IgD-negative memory B cell (primary cell): Measurements from ENCODE around the gene C2orf80. TPM values are rescaled to one million over a fixed set of nuclear protein-coding genes. Genes with fewer than 3 reads are reported as not detected.
"Not testable (repeated sequence)": the region's sequence is repeated elsewhere in the genome, so short reads cannot be mapped to it uniquely, and the experiment has no call there.

Experiments used
- H3K27ac Mint-ChIP-seq, 3 donors: one replicate each; pipeline ENCODE4 v1.8.0; 2020 to 2022; ENCODE audit warnings: mild to moderate bottlenecking in 3 of 3, mixed read lengths in 3 of 3, moderate library complexity in 1 of 3
- H3K27me3 Mint-ChIP-seq: one replicate; pipeline ENCODE4 v1.8.0; 2021; ENCODE audit warnings: mixed read lengths
- H3K36me3 Mint-ChIP-seq: one replicate; pipeline ENCODE4 v1.8.0; 2020; ENCODE audit warnings: mild to moderate bottlenecking, mixed read lengths
- H3K4me1 Mint-ChIP-seq, 3 donors: one replicate each; pipeline ENCODE4 v1.8.0; 2020 to 2022; ENCODE audit warnings: mixed read lengths in 3 of 3, mild to moderate bottlenecking in 1 of 3
- H3K4me3 Mint-ChIP-seq, 4 donors: one replicate each; pipeline ENCODE4 v1.8.0; 2020 to 2022; ENCODE audit warnings: mild to moderate bottlenecking in 4 of 4, mixed read lengths in 4 of 4, moderate library complexity in 3 of 4
- H3K9me3 Mint-ChIP-seq, 3 donors: one replicate each; pipeline ENCODE4 v1.8.0; 2020 to 2021; ENCODE audit warnings: mixed read lengths in 3 of 3, mild to moderate bottlenecking in 1 of 3
- polyA plus RNA-seq: library from polyadenylated mRNA; unstranded; fragments of 300-500 nt; fragmentation: Illumina TruSeq; gene quantifications from one replicate; pipeline ENCODE4 v1.2.3, GENCODE V29; 2021

C2orf80 gene
- polyA plus RNA-seq, 1 donor from 2014 or later, result not detected

DNA sequence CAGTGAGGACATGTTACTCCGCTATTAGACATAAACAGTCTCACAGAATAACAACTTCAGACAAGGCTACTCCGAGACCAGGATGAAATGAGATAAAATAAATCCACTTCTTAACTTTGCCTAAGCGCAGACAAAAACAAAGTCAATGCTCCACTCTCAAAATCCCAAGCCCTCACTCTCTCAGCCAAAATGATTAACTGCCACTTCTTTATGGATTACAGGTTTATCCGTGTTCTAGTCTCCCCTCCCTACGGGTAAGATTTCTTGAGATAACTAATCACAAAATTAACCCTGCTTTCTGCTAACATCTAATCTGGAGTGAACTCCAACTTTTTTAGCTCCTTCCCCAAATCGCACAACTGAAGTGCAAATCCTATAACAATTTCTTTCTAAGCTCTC is 59.1 kb downstream of the C2orf80 start:
- Mint-ChIP-seq H3K4me1 (no peaks in the 10 kb centered on the region), H3K36me3 (no peaks in the 10 kb centered on the region), H3K27ac (no peak overlapping the region), H3K27me3 (peaks cover 4% of the 10 kb centered on the region), H3K9me3 (peaks cover 0 to 3% (median 2%) of the 10 kb centered on the region in 3 donors), H3K4me3 (no peak overlapping the region)

DNA sequence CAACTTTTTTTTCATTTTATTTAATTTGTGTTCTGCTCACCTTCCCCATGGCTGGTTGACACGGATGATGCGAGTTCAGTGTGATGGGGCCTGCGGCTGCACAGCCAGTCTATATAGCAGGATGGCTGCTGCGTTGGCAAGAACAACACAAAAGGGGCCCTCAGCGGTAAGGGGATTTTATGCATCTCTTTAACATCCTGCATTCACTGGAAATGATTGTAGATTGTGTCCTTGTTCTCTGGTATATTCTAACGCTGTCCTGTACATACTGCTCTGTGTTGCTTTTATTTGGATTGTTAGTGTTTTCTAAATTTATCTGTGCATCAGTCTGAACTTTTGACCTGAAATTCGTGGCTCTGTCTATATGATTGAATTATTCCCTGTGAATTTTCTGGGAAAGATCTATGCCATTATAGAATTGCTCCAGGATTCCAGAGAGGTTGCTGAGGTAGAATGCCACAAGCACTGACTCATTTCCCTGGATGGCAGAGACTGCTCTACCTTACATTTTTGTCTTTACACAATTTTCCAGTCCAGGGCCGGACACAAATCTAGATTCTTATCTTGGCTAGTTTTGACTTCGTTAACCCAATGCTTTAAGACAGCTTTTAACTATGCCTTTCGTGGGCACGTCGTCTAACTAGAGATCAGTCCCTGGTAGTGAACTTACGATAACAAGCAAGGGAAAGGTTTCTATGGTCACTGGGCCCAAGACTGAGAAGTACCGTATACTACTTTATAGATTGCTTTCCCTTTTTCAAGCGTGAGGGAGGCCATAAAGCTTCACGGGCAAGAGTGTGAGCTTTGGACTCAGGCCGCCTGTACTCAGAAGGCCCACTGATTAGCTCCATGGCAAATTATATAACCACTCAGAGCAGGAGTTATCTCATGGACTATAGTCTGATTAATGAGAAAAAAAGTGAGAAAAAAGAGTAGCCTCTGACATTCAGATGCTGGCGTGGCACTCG is 59.8 kb downstream of the C2orf80 start, which contains the start of gene CRYGC:
CRYGC (minus strand) TSS at position 85 of the 968 bp plus-strand sequence; CDS start at position 49, 36 bp downstream.
- Mint-ChIP-seq H3K36me3 (no peaks in the 10 kb centered on the region), H3K4me3 (no peak within 1 kb of the TSS), H3K4me1 (no peaks in the 10 kb centered on the region), H3K27me3 (peaks cover 8% of the 10 kb centered on the region), H3K9me3 (peaks cover 2 to 3% (median 2%) of the 10 kb centered on the region in 3 donors), H3K27ac (no peak within 1 kb of the TSS)

DNA sequence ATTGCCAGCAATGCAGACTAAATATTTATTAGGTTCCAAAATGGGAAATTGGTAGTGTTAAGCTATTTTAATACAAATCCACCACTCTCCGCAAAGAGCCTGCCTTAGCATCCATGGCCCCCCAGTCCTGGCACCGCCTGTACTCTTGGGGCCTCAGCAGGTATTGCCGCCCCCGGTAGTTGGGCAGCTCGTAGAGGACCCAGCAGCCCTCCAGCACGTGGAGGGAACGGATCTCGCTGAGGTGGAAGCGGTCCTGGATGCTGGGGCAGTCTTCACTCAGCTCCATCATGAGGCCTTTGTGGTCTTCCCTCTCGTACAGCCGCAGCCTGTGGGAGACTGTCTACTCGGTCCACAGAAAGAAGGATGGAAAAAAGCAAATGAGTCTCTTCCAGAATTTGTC is 61.7 kb downstream of the C2orf80 start:
- H3K4me3 Mint-ChIP-seq, result no peak overlapping the region
- no peaks in the 10 kb centered on the region for H3K36me3 Mint-ChIP-seq

DNA sequence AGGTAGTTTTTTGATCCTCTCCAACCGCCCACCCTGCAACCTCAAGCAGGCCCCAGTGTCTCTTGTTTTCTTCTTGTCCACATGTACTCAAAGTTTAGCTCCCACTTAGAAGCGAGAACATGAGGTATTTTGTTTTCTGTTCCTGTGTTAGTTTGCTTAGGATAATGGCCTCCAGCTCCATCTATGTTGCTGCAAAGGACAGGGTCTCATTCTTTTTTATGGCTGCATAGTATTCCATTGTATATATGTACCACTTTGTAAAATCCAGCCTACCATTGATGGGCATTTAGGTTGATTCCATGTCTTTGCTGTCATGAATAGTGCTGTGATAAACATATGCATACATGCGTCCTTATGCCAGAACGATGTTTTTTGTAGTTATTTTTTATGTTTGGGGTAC is 62.7 kb downstream of the C2orf80 start:
- no peak overlapping the region for H3K4me3 Mint-ChIP-seq
- no peaks in the 10 kb centered on the region for H3K36me3 Mint-ChIP-seq
- H3K27me3 Mint-ChIP-seq, result peaks cover 17% of the 10 kb centered on the region
- H3K4me1 Mint-ChIP-seq, result peaks cover 0 to 6% (median 3%) of the 10 kb centered on the region in 3 donors
- H3K9me3 Mint-ChIP-seq, result peaks cover 2 to 3% (median 2%) of the 10 kb centered on the region in 3 donors
- H3K27ac Mint-ChIP-seq, result no peak overlapping the region

More for the DNA sequence above, 61.7 kb downstream of the C2orf80 start:
- Mint-ChIP-seq H3K27me3 (peaks cover 18% of the 10 kb centered on the region), H3K27ac (no peak overlapping the region), H3K9me3 (peaks cover 2 to 3% (median 2%) of the 10 kb centered on the region in 3 donors), H3K4me1 (peaks cover 0 to 6% (median 3%) of the 10 kb centered on the region in 3 donors)

DNA sequence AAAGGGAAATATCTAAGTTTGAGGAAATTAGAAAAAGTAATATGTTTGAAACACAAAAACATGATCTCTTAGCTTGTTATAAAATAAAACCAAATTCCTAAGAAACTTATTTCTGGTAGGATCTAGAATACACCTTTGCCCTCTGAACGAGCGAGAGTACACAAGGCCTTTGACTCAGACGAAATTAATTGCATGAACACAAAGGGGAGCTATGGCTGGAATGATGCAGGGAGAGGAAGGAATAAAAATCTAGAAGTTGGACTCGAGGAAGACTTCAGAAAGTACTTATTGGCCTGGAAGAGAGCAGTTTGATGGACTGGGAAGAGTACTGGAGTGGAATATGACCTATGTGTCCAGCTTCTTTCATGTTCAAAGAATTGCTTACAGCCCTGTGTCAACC is 64.6 kb downstream of the C2orf80 start:
- Mint-ChIP-seq H3K9me3 (peaks cover 2 to 3% (median 2%) of the 10 kb centered on the region in 3 donors), H3K36me3 (no peaks in the 10 kb centered on the region), H3K27ac (no peak overlapping the region), H3K4me3 (peak overlapping the region in 1 of 4 donors; percentile 17), H3K4me1 (peaks cover 0 to 6% (median 3%) of the 10 kb centered on the region in 3 donors), H3K27me3 (peaks cover 17% of the 10 kb centered on the region)

DNA sequence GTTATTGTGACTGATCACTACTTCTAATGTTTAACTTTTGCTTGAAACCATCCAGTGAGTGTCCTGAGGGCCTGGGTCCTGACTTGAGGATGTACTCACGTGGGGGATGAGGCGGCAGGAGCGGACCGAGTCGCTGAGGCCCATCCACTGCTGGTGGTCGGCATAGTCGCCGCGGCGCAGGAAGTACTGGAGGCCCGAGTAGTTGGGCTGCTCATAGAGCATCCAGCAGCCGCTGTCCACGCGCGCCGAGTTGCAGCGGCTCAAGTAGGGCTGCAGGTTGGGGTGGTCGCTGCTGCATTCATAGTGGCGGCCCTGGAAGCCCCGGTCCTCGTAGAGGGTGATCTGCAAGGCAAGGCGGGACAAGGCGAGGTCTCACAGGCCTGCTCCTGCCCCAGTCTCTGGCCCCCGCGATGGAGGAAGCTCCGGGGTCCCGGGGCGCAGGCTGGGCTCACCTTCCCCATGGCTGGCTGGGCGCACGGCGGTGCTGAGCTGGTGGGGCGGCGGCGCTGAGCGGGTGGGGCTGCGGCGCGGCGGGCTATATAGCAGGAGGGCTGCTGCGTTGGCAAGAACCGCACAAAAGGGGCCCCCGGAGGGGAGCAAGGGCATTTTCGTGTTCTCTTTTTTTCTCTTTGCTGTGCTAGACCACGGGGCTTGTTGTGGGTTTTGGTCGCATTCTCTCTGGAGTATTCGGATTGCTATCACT is 65.7 kb downstream of the C2orf80 start, which contains the start of gene CRYGD:
CRYGD (minus strand) TSS at position 512 of the 703 bp plus-strand sequence; CDS start at position 461, 51 bp downstream.
- H3K36me3 Mint-ChIP-seq, H3K4me1 Mint-ChIP-seq, H3K27ac Mint-ChIP-seq, H3K9me3 Mint-ChIP-seq: not testable (repeated sequence)
- peak within 1 kb of the TSS in 2 of 4 donors; percentile 25 to 36 for H3K4me3 Mint-ChIP-seq
- H3K27me3 Mint-ChIP-seq, result peaks cover 17% of the 10 kb centered on the region

DNA sequence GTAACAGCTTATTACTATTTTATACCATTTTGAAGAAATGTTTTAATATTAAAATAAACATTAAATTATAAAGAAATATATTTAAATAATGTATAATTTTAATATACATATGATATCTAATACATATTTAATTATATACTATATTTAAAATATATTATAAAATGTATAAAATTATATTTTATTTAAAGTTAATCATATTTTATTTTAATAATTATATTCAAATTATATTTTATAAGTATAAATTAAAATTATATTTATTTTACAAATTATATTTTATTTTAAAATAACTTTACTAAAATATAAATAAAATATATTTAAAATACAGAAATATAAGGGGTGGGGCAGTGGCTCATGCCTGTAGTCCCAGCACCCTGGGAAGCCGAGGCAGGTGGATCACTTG is 67.6 kb downstream of the C2orf80 start:
- H3K4me3 Mint-ChIP-seq, result no peak overlapping the region
- no peak overlapping the region for H3K27ac Mint-ChIP-seq

DNA sequence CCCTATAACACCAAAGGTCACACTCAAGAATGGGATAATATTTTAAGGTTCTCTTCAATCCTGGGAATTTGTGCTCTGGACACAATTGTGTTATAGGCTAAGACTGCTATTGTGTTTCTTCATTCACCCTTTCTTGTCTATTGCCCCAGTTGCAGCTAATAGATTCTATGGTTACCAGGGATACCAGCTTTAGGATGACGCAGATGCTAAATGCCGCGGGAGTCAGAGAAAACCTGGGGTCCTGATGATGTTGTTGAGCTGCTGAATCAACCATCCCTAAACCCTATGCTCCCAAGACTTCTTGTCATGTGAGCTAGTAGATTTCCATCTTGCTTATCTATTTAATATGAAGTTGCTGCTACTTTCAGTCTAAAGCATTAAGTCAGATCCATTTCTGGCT is 70.9 kb downstream of the C2orf80 start:
- H3K9me3 Mint-ChIP-seq, result no peaks in the 10 kb centered on the region
- no peak overlapping the region for H3K27ac Mint-ChIP-seq
- H3K36me3 Mint-ChIP-seq, result no peaks in the 10 kb centered on the region
- peaks cover 5% of the 10 kb centered on the region for H3K27me3 Mint-ChIP-seq
- H3K4me3 Mint-ChIP-seq, result no peak overlapping the region
- peaks cover 0 to 3% (median 1%) of the 10 kb centered on the region in 3 donors for H3K4me1 Mint-ChIP-seq

More for the DNA sequence above, 67.6 kb downstream of the C2orf80 start:
- Mint-ChIP-seq H3K27me3 (peaks cover 15% of the 10 kb centered on the region), H3K4me1 (peaks cover 0 to 6% (median 3%) of the 10 kb centered on the region in 3 donors), H3K36me3 (no peaks in the 10 kb centered on the region), H3K9me3 (peaks cover 0 to 2% (median 0%) of the 10 kb centered on the region in 3 donors)

DNA sequence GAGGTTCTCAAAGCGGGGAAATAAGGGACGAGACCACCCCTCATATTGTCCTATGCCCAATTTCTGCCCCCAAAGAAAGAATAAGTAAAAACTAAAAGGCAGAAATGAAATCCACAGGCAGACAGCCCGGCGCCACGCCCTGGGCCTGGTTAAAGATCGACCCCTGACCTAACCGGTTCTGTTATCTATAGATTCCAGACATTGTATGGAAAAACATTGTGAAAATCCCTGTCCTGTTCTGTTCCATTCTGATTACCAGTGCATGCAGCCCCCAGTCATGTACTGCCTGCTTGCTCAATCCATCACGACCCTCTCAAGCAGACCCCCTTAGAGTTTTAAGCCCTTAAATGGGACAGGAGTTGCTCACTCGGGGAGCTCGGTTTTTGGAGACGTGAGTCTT is 72.4 kb downstream of the C2orf80 start:
- H3K4me1 Mint-ChIP-seq, H3K36me3 Mint-ChIP-seq, H3K27ac Mint-ChIP-seq, H3K27me3 Mint-ChIP-seq, H3K4me3 Mint-ChIP-seq, H3K9me3 Mint-ChIP-seq: not testable (repeated sequence)

Other genes with a start within 250 kb of the C2orf80 start
- gene PLEKHM3, start 164.5 kb downstream of the C2orf80 start, polyA plus RNA-seq, result 2.5 TPM
- gene CRYGD, start 65.5 kb downstream of the C2orf80 start, polyA plus RNA-seq, result not detected
- not detected for gene CRYGC, start 60.2 kb downstream of the C2orf80 start, polyA plus RNA-seq
- gene CRYGB, start 43.9 kb downstream of the C2orf80 start, polyA plus RNA-seq, result not detected
- not detected for gene CRYGA, start 26.4 kb downstream of the C2orf80 start, polyA plus RNA-seq
- 9.9 TPM for gene IDH1, start 65.0 kb upstream of the C2orf80 start, polyA plus RNA-seq
- 15.5 TPM for gene PIKFYVE, start 76.2 kb upstream of the C2orf80 start, polyA plus RNA-seq
- gene PTH2R, start 216.8 kb upstream of the C2orf80 start, polyA plus RNA-seq, result 0.23 TPM